Measurements from ENCODE around the gene RPL31.
A peak's percentile ranks its signal among the peaks of the same experiment; 100 is the strongest.

- no peak for TF ChIP-seq CTCF (IDR thresholded peaks at IDR 0.05)
- peak; percentile 81; the same call in 1 of the 2 replicates for TF ChIP-seq REST (IDR thresholded peaks at IDR 0.05; ENCODE audit: low read depth, low read length)
- TF ChIP-seq MEF2A (IDR thresholded peaks at IDR 0.05; ENCODE audit: borderline replicate concordance, low read depth): no peak
Measured at GRCh38 chr2:101001691-101002561, at the start of gene RPL31.

Measured in SK-N-SH (cell line).